Activated CD4-positive, alpha-beta T cell treated with anti-CD3 and anti-CD28 coated beads for 48 hours (primary cell): ENCODE data around the gene KRTAP4-4.
"Not testable (repeated sequence)": the region's sequence is repeated elsewhere in the genome, so short reads cannot be mapped to it uniquely, and the experiment has no call there.

Experiments
- DNase-seq: peaks from one replicate; pipeline ENCODE4 v3.0.0-alpha.2; 2020

KRTAP4-4 gene

GRCh38 chr17:41147531-41148204, 12.9 kb downstream of the KRTAP4-4 start:
- DNase-seq: no peak

- no peak for DNase-seq
Observed at GRCh38 chr17:41145261-41145660, 15.3 kb downstream of the KRTAP4-4 start.

GRCh38 chr17:41144846-41145245, 15.7 kb downstream of the KRTAP4-4 start:
- no peak for DNase-seq

GRCh38 chr17:41141361-41141760, 19.2 kb downstream of the KRTAP4-4 start:
- no peak for DNase-seq

GRCh38 chr17:41140360-41141131, 20.0 kb downstream of the KRTAP4-4 start, which contains the start of gene KRTAP4-6:
KRTAP4-6 (minus strand) TSS chr17:41140544; CDS start chr17:41140487, 57 bp downstream.
- no peak for DNase-seq

- not testable (repeated sequence) for DNase-seq
Observed at GRCh38 chr17:41139865-41140264, 20.7 kb downstream of the KRTAP4-4 start.

- DNase-seq: no peak
Observed at GRCh38 chr17:41133880-41134735, 26.4 kb downstream of the KRTAP4-4 start.

GRCh38 chr17:41131979-41132378, 28.6 kb downstream of the KRTAP4-4 start:
- no peak for DNase-seq

- DNase-seq: no peak
Observed at GRCh38 chr17:41127371-41127770, 33.2 kb downstream of the KRTAP4-4 start.

GRCh38 chr17:41126412-41126811, 34.1 kb downstream of the KRTAP4-4 start:
- no peak for DNase-seq

GRCh38 chr17:41125064-41125463, 35.5 kb downstream of the KRTAP4-4 start:
- no peak for DNase-seq

- DNase-seq: not testable (repeated sequence)
Observed at GRCh38 chr17:41123991-41124371, 36.6 kb downstream of the KRTAP4-4 start, which contains the start of gene KRTAP4-12. KRTAP4-12 (minus strand) TSS chr17:41124182; CDS start chr17:41124122, 60 bp downstream.

- DNase-seq: not testable (repeated sequence)
Observed at GRCh38 chr17:41123292-41123990, 37.1 kb downstream of the KRTAP4-4 start.

GRCh38 chr17:41121742-41122141, 38.8 kb downstream of the KRTAP4-4 start:
- DNase-seq: no peak

GRCh38 chr17:41119696-41120690, 40.6 kb downstream of the KRTAP4-4 start:
- DNase-seq: not testable (repeated sequence)

GRCh38 chr17:41118721-41119120, 41.8 kb downstream of the KRTAP4-4 start:
- no peak for DNase-seq

GRCh38 chr17:41117846-41118386, 42.6 kb downstream of the KRTAP4-4 start, which contains the start of gene KRTAP4-11:
KRTAP4-11 (minus strand) TSS chr17:41118373; CDS start chr17:41118315, 58 bp downstream.
- DNase-seq: not testable (repeated sequence)

GRCh38 chr17:41116297-41116696, 44.3 kb downstream of the KRTAP4-4 start:
- DNase-seq: no peak

GRCh38 chr17:41111151-41111885, 49.2 kb downstream of the KRTAP4-4 start:
- no peak for DNase-seq
